ENCODE data around the gene CANX. TPM values are rescaled to one million over a fixed set of nuclear protein-coding genes. Genes with fewer than 3 reads are reported as not detected.
"Not testable (repeated sequence)": the region's sequence is repeated elsewhere in the genome, so short reads cannot be mapped to it uniquely, and the experiment has no call there.

The CANX gene
- total RNA-seq (100 to 1,000 TPM; 353 to 633 (median 516) TPM), polyA plus RNA-seq (100 to 1,000 TPM in 1 of 2 donors, 10 to 100 TPM in 1; 66.3 to 117 TPM)

GRCh38 chr5:179698935-179699615 lies at the start of gene CANX:
CANX (plus strand) TSS chr5:179698967; CDS start chr5:179705682, 6,715 bp downstream.
- TF ChIP-seq, protein P1, sequence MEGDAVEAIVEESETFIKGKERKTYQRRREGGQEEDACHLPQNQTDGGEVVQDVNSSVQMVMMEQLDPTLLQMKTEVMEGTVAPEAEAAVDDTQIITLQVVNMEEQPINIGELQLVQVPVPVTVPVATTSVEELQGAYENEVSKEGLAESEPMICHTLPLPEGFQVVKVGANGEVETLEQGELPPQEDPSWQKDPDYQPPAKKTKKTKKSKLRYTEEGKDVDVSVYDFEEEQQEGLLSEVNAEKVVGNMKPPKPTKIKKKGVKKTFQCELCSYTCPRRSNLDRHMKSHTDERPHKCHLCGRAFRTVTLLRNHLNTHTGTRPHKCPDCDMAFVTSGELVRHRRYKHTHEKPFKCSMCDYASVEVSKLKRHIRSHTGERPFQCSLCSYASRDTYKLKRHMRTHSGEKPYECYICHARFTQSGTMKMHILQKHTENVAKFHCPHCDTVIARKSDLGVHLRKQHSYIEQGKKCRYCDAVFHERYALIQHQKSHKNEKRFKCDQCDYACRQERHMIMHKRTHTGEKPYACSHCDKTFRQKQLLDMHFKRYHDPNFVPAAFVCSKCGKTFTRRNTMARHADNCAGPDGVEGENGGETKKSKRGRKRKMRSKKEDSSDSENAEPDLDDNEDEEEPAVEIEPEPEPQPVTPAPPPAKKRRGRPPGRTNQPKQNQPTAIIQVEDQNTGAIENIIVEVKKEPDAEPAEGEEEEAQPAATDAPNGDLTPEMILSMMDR (IDR thresholded peaks at IDR 0.05), result no peak
- peak within 1 kb of the TSS; percentile 95 to 99 (median 98) for H3K27ac ChIP-seq
- peaks cover 0 to 21% (median 0%) of the 10 kb centered on the region in 3 donors for H3K4me1 ChIP-seq
- H3K36me3 ChIP-seq, result no peaks in the 10 kb centered on the region
- no peak for FAIRE-seq
- H3K27me3 ChIP-seq, result no peaks in the 10 kb centered on the region
- ATAC-seq, result peak; percentile 7 to 36 (median 20)
- intact Hi-C loops (cut with DNase I), result no loop called here
- peak within 1 kb of the TSS; percentile 84 to 99 (median 94) for H3K4me3 ChIP-seq
- no peaks in the 10 kb centered on the region for H3K9me3 ChIP-seq
- WGBS, 2 donors, result 0% methylated on average over 50 to 58 of the region's 58 CpGs
- no peak for DNase-seq

- H3K9me3 ChIP-seq; H3K4me3 ChIP-seq; intact Hi-C loops (cut with DNase I); FAIRE-seq; H3K27ac ChIP-seq; H3K27me3 ChIP-seq; H3K36me3 ChIP-seq; H3K4me1 ChIP-seq: not testable (repeated sequence)
- peak in 1 of 4 donors; percentile 11 for ATAC-seq
- 57 to 74% methylated on average over 6 to 10 of the region's 10 CpGs for WGBS, 2 donors
- DNase-seq, result peak in 1 of 6 donors; percentile 34
Measured at GRCh38 chr5:179649166-179649703, 49.5 kb upstream of the CANX start.

- H3K27me3 ChIP-seq; H3K4me3 ChIP-seq; DNase-seq; FAIRE-seq; H3K27ac ChIP-seq; ATAC-seq; H3K9me3 ChIP-seq; H3K4me1 ChIP-seq; H3K36me3 ChIP-seq; intact Hi-C loops (cut with DNase I): not testable (repeated sequence)
- 93 to 95% methylated on average over 11 to 24 of the region's 26 CpGs for WGBS, 2 donors
Measured at GRCh38 chr5:179650245-179650644, 48.5 kb upstream of the CANX start.

DNA sequence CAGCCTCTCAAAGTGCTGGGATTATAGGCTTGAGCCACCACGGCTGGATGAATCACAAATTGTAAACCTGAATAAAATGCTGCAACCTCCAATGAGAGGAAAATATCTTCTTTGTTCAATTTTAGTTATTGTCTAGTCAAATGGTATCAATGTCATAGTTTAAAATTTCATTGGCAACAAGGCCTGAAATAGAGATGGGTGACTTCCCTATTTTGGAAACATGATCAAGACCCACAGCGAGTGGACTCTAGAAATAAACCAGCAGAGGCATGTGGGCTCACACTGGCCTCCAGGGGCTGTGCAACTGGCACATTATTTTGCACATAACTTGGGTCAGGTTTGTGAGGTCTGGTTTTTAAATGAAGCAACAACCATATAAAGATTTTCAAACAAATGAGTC lies 45.6 kb upstream of the CANX start:
- H3K4me1 ChIP-seq; ATAC-seq; intact Hi-C loops (cut with DNase I); DNase-seq; H3K4me3 ChIP-seq; H3K27ac ChIP-seq; H3K36me3 ChIP-seq; H3K9me3 ChIP-seq; H3K27me3 ChIP-seq; FAIRE-seq: not testable (repeated sequence)
- 63 to 89% methylated on average over 2 of the region's 2 CpGs for WGBS, 2 donors

DNA sequence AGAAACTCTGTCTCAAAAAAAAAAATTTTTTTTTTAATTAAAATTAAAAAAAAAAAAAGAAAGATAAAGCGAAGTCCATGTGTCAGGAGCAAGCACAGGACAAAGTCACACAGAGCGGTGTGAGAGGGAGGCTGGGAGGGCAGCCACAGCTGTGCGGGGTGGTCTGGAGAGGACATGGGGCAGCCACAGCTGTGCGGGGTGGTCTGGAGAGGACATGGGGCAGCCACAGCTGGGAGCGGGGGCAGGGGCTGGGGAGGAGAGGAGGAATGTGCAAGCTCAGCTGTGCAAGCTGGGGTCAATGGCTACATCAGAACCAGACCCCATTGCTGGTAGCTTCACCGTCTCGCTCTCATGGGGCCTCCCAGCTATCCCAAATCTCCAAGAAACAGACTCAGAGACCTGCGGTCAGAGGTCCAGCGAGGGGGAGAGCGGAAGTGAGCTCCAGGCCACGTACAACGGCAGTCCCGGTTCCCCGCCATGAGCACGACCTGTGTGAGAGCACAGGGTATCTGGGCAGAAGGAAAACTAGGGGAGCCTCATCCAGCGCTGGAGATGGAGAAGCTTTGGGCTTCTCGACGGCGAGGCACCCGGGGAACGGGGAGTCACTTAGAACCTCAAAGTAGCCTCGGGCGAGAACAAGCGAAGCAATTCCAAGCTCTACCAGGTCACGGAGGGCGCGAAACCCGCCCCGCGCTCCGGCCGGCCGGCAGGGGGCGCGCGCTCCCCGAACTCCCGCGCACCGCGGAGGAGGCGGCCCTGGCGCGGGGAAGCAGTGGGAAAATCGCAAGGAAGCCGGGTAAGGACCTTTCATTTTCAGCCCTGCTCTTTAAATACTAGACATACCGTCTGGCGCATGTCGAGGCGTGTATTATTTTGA lies 41.2 kb upstream of the CANX start:
- DNase-seq (peak in 1 of 6 donors; percentile 28), ATAC-seq (peak; percentile 96 to 98 (median 97))
- H3K27ac ChIP-seq; H3K36me3 ChIP-seq; H3K9me3 ChIP-seq; FAIRE-seq; intact Hi-C loops (cut with DNase I); H3K4me1 ChIP-seq; H3K4me3 ChIP-seq; H3K27me3 ChIP-seq: not testable (repeated sequence)
- 20 to 78% methylated on average over 2 to 12 of the region's 50 CpGs for WGBS, 2 donors

DNA sequence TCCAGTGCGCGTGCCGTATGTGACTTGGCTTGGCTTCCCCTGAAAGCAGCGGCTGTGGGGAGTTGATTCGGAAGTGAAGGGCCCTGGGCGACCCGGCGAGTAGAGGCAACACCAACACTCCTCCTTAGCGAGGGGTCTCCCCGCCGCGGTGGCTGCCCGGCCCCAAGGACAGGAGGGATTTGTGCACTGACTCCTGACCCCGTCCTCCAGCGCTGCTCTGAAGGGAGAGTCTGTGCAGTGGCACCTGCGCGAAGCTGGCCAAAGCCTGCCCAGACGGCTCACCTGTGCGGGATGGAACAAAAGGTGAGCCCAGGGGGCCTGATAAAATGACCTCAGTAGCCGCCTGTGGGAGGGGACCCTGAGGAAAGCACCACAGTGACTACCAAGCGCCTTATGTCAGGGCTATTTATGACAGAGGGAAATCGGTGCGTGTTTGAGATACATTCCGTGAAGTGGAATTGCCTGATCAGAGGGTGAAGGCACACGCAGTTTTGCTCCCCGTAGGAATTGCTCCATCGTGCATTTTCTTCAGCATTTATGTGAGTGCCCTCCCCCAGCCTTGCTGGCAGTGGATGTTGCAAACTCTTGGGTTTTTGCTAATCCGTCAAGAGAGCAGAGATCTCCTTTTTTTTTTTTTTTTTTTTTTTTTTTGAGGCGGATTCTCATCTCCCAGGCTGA lies 40.4 kb upstream of the CANX start:
- H3K4me1 ChIP-seq; DNase-seq; FAIRE-seq; H3K9me3 ChIP-seq; H3K27ac ChIP-seq; H3K36me3 ChIP-seq; H3K27me3 ChIP-seq; intact Hi-C loops (cut with DNase I): not testable (repeated sequence)
- 3 to 4% methylated on average over 10 of the region's 29 CpGs for WGBS, 2 donors
- ATAC-seq, result peak; percentile 47 to 72 (median 66)
- H3K4me3 ChIP-seq, result peak overlapping the region; percentile 20 to 55 (median 34)

DNA sequence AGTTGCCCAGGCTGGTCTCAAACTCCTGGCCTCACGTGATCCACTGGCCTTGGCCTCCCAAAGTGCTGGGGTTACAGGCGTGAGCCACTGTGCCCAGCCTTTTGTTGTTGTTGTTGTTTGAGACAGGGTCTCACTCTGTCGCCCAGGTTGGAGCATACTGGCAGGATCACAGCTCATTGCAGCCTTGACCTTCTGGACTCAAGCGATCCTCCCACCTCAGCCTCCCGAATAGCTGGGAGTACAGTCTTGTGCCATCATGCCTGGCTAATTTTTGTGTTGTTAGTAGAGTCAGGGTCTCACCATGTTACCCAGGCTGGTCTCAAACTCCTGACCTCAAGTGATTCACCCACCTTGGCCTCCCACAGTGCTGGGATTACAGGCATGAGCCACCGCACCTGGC lies 37.1 kb upstream of the CANX start:
- H3K4me3 ChIP-seq, H3K36me3 ChIP-seq, FAIRE-seq, H3K4me1 ChIP-seq, DNase-seq, H3K27ac ChIP-seq, H3K9me3 ChIP-seq, ATAC-seq, H3K27me3 ChIP-seq: not testable (repeated sequence)
- 85 to 90% methylated on average over 6 of the region's 6 CpGs for WGBS, 2 donors
- intact Hi-C loops (cut with DNase I), result loop anchor here in 1 of 3 donors (10.0 kb wide), 1 partner anchor 133 kb away; the partner anchor contains the start of gene LTC4S
